ENCODE measurements around the gene CDC42BPA. TPM values are rescaled to one million over a fixed set of nuclear protein-coding genes. Genes with fewer than 3 reads are reported as not detected.

The CDC42BPA gene
- total RNA-seq, 4 donors from 2014 or later = 16.8 to 26.9 (median 22.5) TPM

GRCh38 chr1:226964068-226964425 lies 354.2 kb downstream of the CDC42BPA start:
- WGBS, 2 donors = 83 to 90% methylated on average over 6 of the region's 6 CpGs
- no peak overlapping the region for H3K4me3 ChIP-seq (ENCODE audit: low read depth, poor library complexity, severe bottlenecking)
- no peak for TF ChIP-seq POLR2A (IDR thresholded peaks at IDR 0.05)
- TF ChIP-seq, protein P1, sequence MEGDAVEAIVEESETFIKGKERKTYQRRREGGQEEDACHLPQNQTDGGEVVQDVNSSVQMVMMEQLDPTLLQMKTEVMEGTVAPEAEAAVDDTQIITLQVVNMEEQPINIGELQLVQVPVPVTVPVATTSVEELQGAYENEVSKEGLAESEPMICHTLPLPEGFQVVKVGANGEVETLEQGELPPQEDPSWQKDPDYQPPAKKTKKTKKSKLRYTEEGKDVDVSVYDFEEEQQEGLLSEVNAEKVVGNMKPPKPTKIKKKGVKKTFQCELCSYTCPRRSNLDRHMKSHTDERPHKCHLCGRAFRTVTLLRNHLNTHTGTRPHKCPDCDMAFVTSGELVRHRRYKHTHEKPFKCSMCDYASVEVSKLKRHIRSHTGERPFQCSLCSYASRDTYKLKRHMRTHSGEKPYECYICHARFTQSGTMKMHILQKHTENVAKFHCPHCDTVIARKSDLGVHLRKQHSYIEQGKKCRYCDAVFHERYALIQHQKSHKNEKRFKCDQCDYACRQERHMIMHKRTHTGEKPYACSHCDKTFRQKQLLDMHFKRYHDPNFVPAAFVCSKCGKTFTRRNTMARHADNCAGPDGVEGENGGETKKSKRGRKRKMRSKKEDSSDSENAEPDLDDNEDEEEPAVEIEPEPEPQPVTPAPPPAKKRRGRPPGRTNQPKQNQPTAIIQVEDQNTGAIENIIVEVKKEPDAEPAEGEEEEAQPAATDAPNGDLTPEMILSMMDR (IDR thresholded peaks at IDR 0.05) = no peak
- intact Hi-C loops (cut with DNase I; ENCODE audit: low total_unique reads) = no loop called here
- DNase-seq (ENCODE audit: low spot score in 2 of 2) = no peak

DNA sequence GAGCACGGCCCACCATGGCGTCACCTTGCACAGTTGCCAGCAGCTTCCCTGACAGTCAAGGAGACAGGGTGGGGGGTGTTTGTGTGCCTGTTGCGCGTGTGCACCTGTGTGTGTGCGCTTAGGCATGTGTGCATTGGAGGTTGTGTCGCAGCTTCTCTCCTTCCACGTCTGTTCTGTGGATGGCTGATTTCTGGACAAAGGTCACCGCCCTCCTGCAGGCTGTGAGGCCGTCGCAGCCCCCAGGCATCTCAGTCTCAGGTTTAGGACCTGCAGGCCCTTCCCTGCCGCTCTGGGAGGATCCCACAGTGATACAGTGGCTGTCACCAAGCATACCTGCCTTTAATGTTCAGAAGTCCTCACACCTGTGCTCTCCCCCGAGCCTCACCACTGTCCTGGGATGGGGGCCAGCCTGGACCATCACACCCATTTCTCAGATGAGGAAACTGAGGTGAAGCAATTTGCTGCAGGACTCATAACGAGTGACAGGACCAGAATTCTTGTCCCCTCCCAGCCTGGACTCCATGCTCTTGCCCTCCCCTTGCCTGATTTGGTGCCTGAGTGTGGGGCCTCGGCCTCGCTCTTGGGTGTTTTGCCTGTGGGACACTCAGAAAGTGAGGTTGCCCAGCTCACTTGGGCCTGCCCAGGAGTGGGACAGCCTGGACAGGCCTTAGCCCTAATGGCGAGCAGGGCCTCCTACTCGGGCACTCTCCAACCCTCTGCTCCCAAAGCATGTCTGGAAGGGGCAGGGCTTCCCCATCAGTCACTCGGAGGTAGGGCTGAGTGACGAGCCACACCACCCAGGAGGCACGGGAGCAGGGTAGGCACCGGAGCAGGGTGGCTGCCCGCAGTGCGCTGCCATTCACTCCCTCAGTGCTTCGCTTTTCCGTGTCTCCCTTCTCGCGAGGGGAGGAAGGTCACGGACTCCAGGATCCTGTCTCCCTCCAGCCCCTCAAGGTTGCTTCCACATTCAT lies 355.6 kb downstream of the CDC42BPA start:
- intact Hi-C loops (cut with DNase I; ENCODE audit: low total_unique reads) = no loop called here
- TF ChIP-seq POLR2A (IDR thresholded peaks at IDR 0.05) = no peak
- TF ChIP-seq, protein P1 (IDR thresholded peaks at IDR 0.05) = no peak
- DNase-seq (ENCODE audit: low spot score in 2 of 2) = no peak
- WGBS, 2 donors = 89 to 92% methylated on average over 21 to 28 of the region's 28 CpGs
- no peak overlapping the region for H3K4me3 ChIP-seq (ENCODE audit: low read depth, poor library complexity, severe bottlenecking)

GRCh38 chr1:226960944-226961765 lies 357.1 kb downstream of the CDC42BPA start:
- no peak overlapping the region for H3K4me3 ChIP-seq (ENCODE audit: low read depth, poor library complexity, severe bottlenecking)
- TF ChIP-seq, protein P1 (IDR thresholded peaks at IDR 0.05) = no peak
- no peak for TF ChIP-seq POLR2A (IDR thresholded peaks at IDR 0.05)
- intact Hi-C loops (cut with DNase I; ENCODE audit: low total_unique reads) = no loop called here
- WGBS, 2 donors = 89 to 98% methylated on average over 13 of the region's 13 CpGs
- DNase-seq (ENCODE audit: low spot score in 2 of 2) = no peak

DNA sequence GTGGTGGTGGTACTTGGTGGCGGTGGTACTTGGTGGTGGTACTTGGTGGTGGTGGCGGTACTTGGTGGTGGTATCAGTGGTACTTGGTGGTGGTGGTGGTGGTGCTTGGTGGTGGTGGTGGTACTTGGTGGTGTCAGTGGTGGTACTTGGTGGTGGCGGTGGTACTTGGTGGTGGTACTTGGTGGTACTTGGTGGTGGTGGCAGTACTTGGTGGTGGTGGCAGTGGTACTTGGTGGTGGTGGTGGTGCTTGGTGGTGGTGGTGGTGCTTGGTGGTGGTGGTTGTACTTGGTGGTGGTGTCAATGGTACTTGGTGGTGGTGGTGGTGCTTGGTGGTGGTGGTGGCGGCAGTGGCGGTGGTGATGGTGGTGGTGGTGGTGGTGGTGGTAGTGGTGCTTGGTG lies 358.0 kb downstream of the CDC42BPA start:
- 74 to 88% methylated on average over 5 of the region's 5 CpGs for WGBS, 2 donors
- no peak overlapping the region for H3K4me3 ChIP-seq (ENCODE audit: low read depth, poor library complexity, severe bottlenecking)
- TF ChIP-seq POLR2A (IDR thresholded peaks at IDR 0.05) = no peak
- TF ChIP-seq, protein P1 (IDR thresholded peaks at IDR 0.05) = no peak
- DNase-seq (ENCODE audit: low spot score in 2 of 2) = no peak
- intact Hi-C loops (cut with DNase I; ENCODE audit: low total_unique reads) = no loop called here

GRCh38 chr1:226958300-226958699 lies 360.0 kb downstream of the CDC42BPA start:
- intact Hi-C loops (cut with DNase I; ENCODE audit: low total_unique reads) = no loop called here

More at GRCh38 chr1:226958300-226958699, 360.0 kb downstream of the CDC42BPA start:
- TF ChIP-seq POLR2A (IDR thresholded peaks at IDR 0.05) = no peak
- TF ChIP-seq, protein P1 (IDR thresholded peaks at IDR 0.05) = no peak
- no peak overlapping the region for H3K4me3 ChIP-seq (ENCODE audit: low read depth, poor library complexity, severe bottlenecking)
- 86 to 95% methylated on average over 13 of the region's 13 CpGs for WGBS, 2 donors
- DNase-seq (ENCODE audit: low spot score in 2 of 2) = no peak

Measured in lower leg skin (tissue), 4 donors.